CD14-positive monocyte (primary cell): ENCODE results near the gene OPN4. TPM values are rescaled to one million over a fixed set of nuclear protein-coding genes. Genes with fewer than 3 reads are reported as not detected.
A peak's percentile ranks its signal among the peaks of the same experiment; 100 is the strongest.

Experiments
- DNase-seq, 3 donors: peaks; one replicate each; pipeline ENCODE4 v3.0.0-alpha.2; 2011 to 2022
- H2AFZ ChIP-seq: 2 replicates; pipeline ENCODE4 v1.6.0; 2012; ENCODE audit warnings: mild to moderate bottlenecking, low read depth, low read length, inconsistent platforms; ENCODE audit not compliant: insufficient read depth, poor library complexity, severe bottlenecking
- H3K27ac ChIP-seq, 2 donors: 1 replicate in 1 of 2; 2 replicates in 1 of 2; pipeline ENCODE4 v1.5.1; 2012 to 2013; ENCODE audit warnings: low read length in 2 of 2, control low read depth in 1 of 2, inconsistent platforms in 1 of 2, low read depth in 1 of 2, mild to moderate bottlenecking in 1 of 2
- H3K27me3 ChIP-seq, 2 donors: one replicate each; pipeline versions ENCODE4 v1.6.0 to v1.6.1; 2011 to 2013; ENCODE audit warnings: low read length in 2 of 2; ENCODE audit not compliant: control insufficient read depth in 2 of 2, insufficient read depth in 2 of 2
- H3K36me3 ChIP-seq, 2 donors: replicated peaks in 1 of 2; 1 replicate in 1 of 2; 2 replicates in 1 of 2; pipeline versions ENCODE4 v1.5.1 to v1.6.1; 2012 to 2013; ENCODE audit warnings: low read length in 2 of 2, control low read depth in 1 of 2, inconsistent platforms in 1 of 2, mild to moderate bottlenecking in 1 of 2; ENCODE audit not compliant: insufficient read depth in 2 of 2, control insufficient read depth in 1 of 2
- H3K4me1 ChIP-seq, 2 donors: 1 replicate in 1 of 2; 2 replicates in 1 of 2; pipeline versions ENCODE4 v1.5.1 to v1.6.1; 2012 to 2013; ENCODE audit warnings: low read length in 2 of 2, control low read depth in 1 of 2, inconsistent platforms in 1 of 2, mild to moderate bottlenecking in 1 of 2, moderate library complexity in 1 of 2; ENCODE audit not compliant: insufficient read depth in 2 of 2, control insufficient read depth in 1 of 2
- H3K4me2 ChIP-seq: replicated peaks from 2 replicates; pipeline ENCODE3; 2012; ENCODE audit warnings: low read length, moderate library complexity, mild to moderate bottlenecking; ENCODE audit not compliant: poor library complexity, severe bottlenecking; ENCODE audit errors: extremely low read depth
- H3K4me3 ChIP-seq, 3 experiments: fragments of 200-600 bp in 1 of 3; sonication (generic) in 1 of 3; replicated peaks in 1 of 3; 1 replicate in 2 of 3; 2 replicates in 1 of 3; pipeline ENCODE4 v1.5.1; 2011 to 2013; ENCODE audit warnings: low read length in 3 of 3, mild to moderate bottlenecking in 3 of 3, control low read depth in 2 of 3, low read depth in 2 of 3, inconsistent platforms in 1 of 3, moderate library complexity in 1 of 3
- H3K79me2 ChIP-seq: 2 replicates; pipeline ENCODE4 v1.6.0; 2012; ENCODE audit warnings: mild to moderate bottlenecking, control low read depth, inconsistent platforms, low read length, moderate library complexity; ENCODE audit not compliant: insufficient read depth
- H3K9ac ChIP-seq: 2 replicates; pipeline ENCODE4 v1.6.0; 2017; ENCODE audit warnings: low read length, mild to moderate bottlenecking; ENCODE audit not compliant: insufficient read depth, poor library complexity, severe bottlenecking
- H3K9me3 ChIP-seq, 2 donors: replicated peaks in 1 of 2; 1 replicate in 1 of 2; 2 replicates in 1 of 2; pipeline versions ENCODE4 v1.5.1 to v1.6.1; 2012 to 2013; ENCODE audit warnings: low read length in 2 of 2, control low read depth in 1 of 2; ENCODE audit not compliant: control insufficient read depth in 1 of 2, insufficient read depth in 1 of 2
- H4K20me1 ChIP-seq: 2 replicates; pipeline ENCODE4 v1.6.0; 2012; ENCODE audit warnings: mild to moderate bottlenecking, low read length, control low read depth, moderate library complexity; ENCODE audit not compliant: insufficient read depth
- H3K27ac Mint-ChIP-seq, 7 donors: one replicate each; pipeline ENCODE4 v1.8.0; 2020; ENCODE audit warnings: mild to moderate bottlenecking in 7 of 7, mixed read lengths in 7 of 7, moderate library complexity in 6 of 7, inconsistent platforms in 2 of 7
- H3K27me3 Mint-ChIP-seq, 3 donors: one replicate each; pipeline ENCODE4 v1.8.0; 2021 to 2022; ENCODE audit warnings: low read depth in 3 of 3, mild to moderate bottlenecking in 3 of 3, mixed read lengths in 3 of 3, moderate library complexity in 3 of 3, inconsistent platforms in 1 of 3
- H3K36me3 Mint-ChIP-seq, 2 donors: one replicate each; pipeline ENCODE4 v1.8.0; 2020; ENCODE audit warnings: mixed read lengths in 2 of 2, inconsistent platforms in 1 of 2, mild to moderate bottlenecking in 1 of 2
- H3K4me1 Mint-ChIP-seq: one replicate; pipeline ENCODE4 v1.8.0; 2020; ENCODE audit warnings: mild to moderate bottlenecking, mixed read lengths
- H3K4me3 Mint-ChIP-seq, 2 donors: one replicate each; pipeline ENCODE4 v1.8.0; 2020; ENCODE audit warnings: mild to moderate bottlenecking in 2 of 2, mixed read lengths in 2 of 2, moderate library complexity in 1 of 2
- H3K9me3 Mint-ChIP-seq, 7 donors: one replicate each; pipeline ENCODE4 v1.8.0; 2020 to 2022; ENCODE audit warnings: mixed read lengths in 7 of 7, mild to moderate bottlenecking in 6 of 7, moderate library complexity in 6 of 7, inconsistent platforms in 2 of 7
- WGBS: methylation state at CpG from one replicate; pipeline ENCODE4 v1.1.5; 2013; ENCODE audit warnings: missing lambda C conversion rate; ENCODE audit not compliant: insufficient coverage; 5-methylcytosine and 5-hydroxymethylcytosine counted together
- intact Hi-C, 2 donors: fragments of 100-400 bp; cut with micrococcal nuclease; formaldehyde crosslinking; loops; one replicate each; pipeline versions ENCODE4 v1.15.0 to v1.15.1; 2023
- polyA plus RNA-seq, 3 donors: library from polyadenylated mRNA; depleted of rRNA in 1 of 3; unstranded in 2 of 3; stranded (reverse) in 1 of 3; fragments of 300-500 nt in 2 of 3; fragments of >200 nt in 1 of 3; fragmentation: Illumina TruSeq in 2 of 3; gene quantifications; 1 replicate in 2 of 3; 2 replicates in 1 of 3; pipeline ENCODE4 v1.2.3, GENCODE V29; 2012 to 2021
- TF ChIP-seq, protein P1 (sequence below): fragments of 200-600 bp; IDR thresholded peaks from one replicate; pipeline ENCODE4 v1.8.0; 2022; ENCODE audit warnings: antibody characterized with exemption, mild to moderate bottlenecking

OPN4 gene
- polyA plus RNA-seq, 3 donors: not detected

DNA sequence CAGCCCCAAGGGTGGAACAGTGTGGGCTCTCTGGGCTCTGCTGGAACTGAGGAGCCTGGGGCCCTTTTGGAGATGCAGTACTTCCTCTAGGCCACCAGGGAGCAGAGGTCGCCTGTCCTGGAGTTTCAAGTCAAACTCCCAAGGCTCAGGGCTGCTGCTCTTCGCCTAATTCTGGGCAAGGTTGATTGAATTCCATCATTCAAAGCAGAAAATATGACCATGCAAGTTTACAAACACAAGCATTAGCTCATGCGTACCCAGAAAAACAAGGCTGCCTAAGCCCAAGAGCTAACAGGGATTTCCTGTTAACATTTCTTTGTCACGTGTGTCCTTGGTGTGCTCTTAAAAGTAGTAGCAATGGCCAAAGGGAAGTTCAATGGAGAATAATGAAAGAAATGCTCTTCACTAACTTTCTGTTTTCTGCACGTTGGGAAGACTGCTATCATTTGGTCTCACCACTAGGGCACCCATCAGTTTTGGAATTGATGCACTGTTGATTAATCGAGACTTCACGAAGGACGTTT, 34.1 kb downstream of the OPN4 start:
- Histone ChIP-seq H4K20me1 (no peaks in the 10 kb centered on the region), H3K36me3 (no peaks in the 10 kb centered on the region), H3K4me2 (peak overlapping the region; percentile 42), H3K4me1 (peaks cover 0 to 2% of the 10 kb centered on the region in 2 donors), H2AFZ (peak overlapping the region; percentile 64), H3K27me3 (no peaks in the 10 kb centered on the region), H3K9me3 (no peaks in the 10 kb centered on the region), H3K9ac (no peak overlapping the region), H3K79me2 (no peaks in the 10 kb centered on the region), H3K27ac (no peak overlapping the region), H3K4me3 (peak overlapping the region in 1 of 3 experiments; percentile 32)
- Mint-ChIP-seq H3K27me3 (peaks cover 1 to 10% (median 7%) of the 10 kb centered on the region in 3 donors), H3K4me3 (peak overlapping the region; percentile 58 to 85), H3K9me3 (no peaks in the 10 kb centered on the region), H3K27ac (peak overlapping the region in 2 of 7 donors; percentile 25 to 75), H3K4me1 (peaks cover 7% of the 10 kb centered on the region), H3K36me3 (no peaks in the 10 kb centered on the region)
- 44% methylated on average over 6 of the region's 8 CpGs for WGBS
- TF ChIP-seq, protein P1, sequence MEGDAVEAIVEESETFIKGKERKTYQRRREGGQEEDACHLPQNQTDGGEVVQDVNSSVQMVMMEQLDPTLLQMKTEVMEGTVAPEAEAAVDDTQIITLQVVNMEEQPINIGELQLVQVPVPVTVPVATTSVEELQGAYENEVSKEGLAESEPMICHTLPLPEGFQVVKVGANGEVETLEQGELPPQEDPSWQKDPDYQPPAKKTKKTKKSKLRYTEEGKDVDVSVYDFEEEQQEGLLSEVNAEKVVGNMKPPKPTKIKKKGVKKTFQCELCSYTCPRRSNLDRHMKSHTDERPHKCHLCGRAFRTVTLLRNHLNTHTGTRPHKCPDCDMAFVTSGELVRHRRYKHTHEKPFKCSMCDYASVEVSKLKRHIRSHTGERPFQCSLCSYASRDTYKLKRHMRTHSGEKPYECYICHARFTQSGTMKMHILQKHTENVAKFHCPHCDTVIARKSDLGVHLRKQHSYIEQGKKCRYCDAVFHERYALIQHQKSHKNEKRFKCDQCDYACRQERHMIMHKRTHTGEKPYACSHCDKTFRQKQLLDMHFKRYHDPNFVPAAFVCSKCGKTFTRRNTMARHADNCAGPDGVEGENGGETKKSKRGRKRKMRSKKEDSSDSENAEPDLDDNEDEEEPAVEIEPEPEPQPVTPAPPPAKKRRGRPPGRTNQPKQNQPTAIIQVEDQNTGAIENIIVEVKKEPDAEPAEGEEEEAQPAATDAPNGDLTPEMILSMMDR: peak; percentile 89
- DNase-seq: peak; percentile 34 to 57 (median 45)
- intact Hi-C loops: no loop called here

- H3K27ac Mint-ChIP-seq: no peak overlapping the region
- Histone ChIP-seq H2AFZ (no peak overlapping the region), H3K9ac (no peak overlapping the region), H3K9me3 (no peaks in the 10 kb centered on the region), H3K4me2 (no peak overlapping the region), H3K4me3 (no peak overlapping the region), H4K20me1 (no peaks in the 10 kb centered on the region), H3K4me1 (peaks cover 0 to 2% of the 10 kb centered on the region in 2 donors), H3K36me3 (no peaks in the 10 kb centered on the region), H3K27ac (no peak overlapping the region), H3K27me3 (no peaks in the 10 kb centered on the region), H3K79me2 (no peaks in the 10 kb centered on the region)
- intact Hi-C loops: no loop called here
- 89% methylated on average over 10 of the region's 13 CpGs for WGBS
- TF ChIP-seq, protein P1: no peak
- H3K27me3 Mint-ChIP-seq: peaks cover 1 to 13% (median 9%) of the 10 kb centered on the region in 3 donors
- H3K36me3 Mint-ChIP-seq: no peaks in the 10 kb centered on the region
- H3K9me3 Mint-ChIP-seq: no peaks in the 10 kb centered on the region
- H3K4me1 Mint-ChIP-seq: peaks cover 7% of the 10 kb centered on the region
- no peak overlapping the region for H3K4me3 Mint-ChIP-seq
- no peak for DNase-seq
These were observed 34.8 kb downstream of the OPN4 start for GRCh38 chr10:86689146-86689545.
